T-helper 9 cell (primary cell): ENCODE data around the gene SELENOI.
"Not testable (repeated sequence)": the region's sequence is repeated elsewhere in the genome, so short reads cannot be mapped to it uniquely, and the experiment has no call there.

Source experiments
- DNase-seq: peaks from one replicate; pipeline ENCODE4 v3.0.0-alpha.2; 2020
- total RNA-seq, 2 donors: gene quantifications; one replicate each; lab custom pipeline; 2026; lab: John Stamatoyannopoulos, UW

The SELENOI gene
- 48.0 to 55.8 reads per million in 2 donors for total RNA-seq

- DNase-seq = peak; percentile 98
These were observed at the start of gene SELENOI for GRCh38 chr2:26345545-26346453. SELENOI (plus strand) TSS chr2:26346143; CDS start chr2:26346233, 90 bp downstream.

- no peak for DNase-seq
These were observed 48.9 kb upstream of the SELENOI start for GRCh38 chr2:26297061-26297460.

- DNase-seq = no peak
These were observed 47.7 kb upstream of the SELENOI start for GRCh38 chr2:26298286-26298637.

- DNase-seq = no peak
These were observed 47.1 kb upstream of the SELENOI start for GRCh38 chr2:26298638-26299393.

GRCh38 chr2:26299471-26300101 lies 46.4 kb upstream of the SELENOI start:
- no peak for DNase-seq

- DNase-seq = no peak
These were observed 45.6 kb upstream of the SELENOI start for GRCh38 chr2:26300234-26300925.

- DNase-seq = no peak
These were observed 43.1 kb upstream of the SELENOI start for GRCh38 chr2:26302846-26303245.

GRCh38 chr2:26305094-26305493 lies 40.8 kb upstream of the SELENOI start:
- DNase-seq = not testable (repeated sequence)

GRCh38 chr2:26305540-26305939 lies 40.4 kb upstream of the SELENOI start:
- DNase-seq = no peak

GRCh38 chr2:26309921-26310320 lies 36.0 kb upstream of the SELENOI start:
- no peak for DNase-seq

- DNase-seq = no peak
These were observed 33.5 kb upstream of the SELENOI start for GRCh38 chr2:26312471-26312870.

- DNase-seq = no peak
These were observed 32.5 kb upstream of the SELENOI start for GRCh38 chr2:26313446-26313845.

- no peak for DNase-seq
These were observed 31.7 kb upstream of the SELENOI start for GRCh38 chr2:26314243-26314642.

GRCh38 chr2:26316041-26316440 lies 29.9 kb upstream of the SELENOI start:
- no peak for DNase-seq

GRCh38 chr2:26316845-26317244 lies 29.1 kb upstream of the SELENOI start:
- no peak for DNase-seq

GRCh38 chr2:26317377-26318105 lies 28.4 kb upstream of the SELENOI start:
- DNase-seq = no peak

- DNase-seq = no peak
These were observed 27.0 kb upstream of the SELENOI start for GRCh38 chr2:26318950-26319349.

GRCh38 chr2:26324479-26324878 lies 21.5 kb upstream of the SELENOI start:
- DNase-seq = not testable (repeated sequence)

- DNase-seq = no peak
These were observed 21.0 kb upstream of the SELENOI start for GRCh38 chr2:26324903-26325302.

GRCh38 chr2:26325851-26326250 lies 20.1 kb upstream of the SELENOI start:
- no peak for DNase-seq

GRCh38 chr2:26326514-26326913 lies 19.4 kb upstream of the SELENOI start:
- no peak for DNase-seq
